HG02973 (cell line): Measurements from ENCODE around the gene PDGFRB.

Experiments used
- ATAC-seq: cut with Tn5 transposase; IDR thresholded peaks from one replicate; pipeline ENCODE4 v1.9.1; 2021; ENCODE audit warnings: moderate library complexity; ENCODE audit not compliant: unreplicated experiment

PDGFRB gene

DNA sequence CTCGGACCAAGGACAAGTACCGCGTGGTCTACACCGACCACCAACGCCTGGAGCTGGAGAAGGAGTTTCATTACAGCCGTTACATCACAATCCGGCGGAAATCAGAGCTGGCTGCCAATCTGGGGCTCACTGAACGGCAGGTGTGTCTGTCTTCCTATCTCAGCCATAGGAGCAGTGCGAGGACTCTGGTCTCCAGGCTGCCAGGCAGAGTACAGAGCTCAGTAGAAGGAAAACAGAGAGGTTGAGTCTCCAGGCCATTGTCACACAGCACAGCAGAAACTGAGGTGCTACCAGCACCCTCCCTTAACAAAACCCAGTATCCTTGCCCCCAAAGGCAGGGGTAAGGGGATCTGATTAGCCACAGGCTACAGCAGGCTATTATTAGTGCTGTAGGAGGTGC, 27.1 kb upstream of the PDGFRB start:
- ATAC-seq = no peak

DNA sequence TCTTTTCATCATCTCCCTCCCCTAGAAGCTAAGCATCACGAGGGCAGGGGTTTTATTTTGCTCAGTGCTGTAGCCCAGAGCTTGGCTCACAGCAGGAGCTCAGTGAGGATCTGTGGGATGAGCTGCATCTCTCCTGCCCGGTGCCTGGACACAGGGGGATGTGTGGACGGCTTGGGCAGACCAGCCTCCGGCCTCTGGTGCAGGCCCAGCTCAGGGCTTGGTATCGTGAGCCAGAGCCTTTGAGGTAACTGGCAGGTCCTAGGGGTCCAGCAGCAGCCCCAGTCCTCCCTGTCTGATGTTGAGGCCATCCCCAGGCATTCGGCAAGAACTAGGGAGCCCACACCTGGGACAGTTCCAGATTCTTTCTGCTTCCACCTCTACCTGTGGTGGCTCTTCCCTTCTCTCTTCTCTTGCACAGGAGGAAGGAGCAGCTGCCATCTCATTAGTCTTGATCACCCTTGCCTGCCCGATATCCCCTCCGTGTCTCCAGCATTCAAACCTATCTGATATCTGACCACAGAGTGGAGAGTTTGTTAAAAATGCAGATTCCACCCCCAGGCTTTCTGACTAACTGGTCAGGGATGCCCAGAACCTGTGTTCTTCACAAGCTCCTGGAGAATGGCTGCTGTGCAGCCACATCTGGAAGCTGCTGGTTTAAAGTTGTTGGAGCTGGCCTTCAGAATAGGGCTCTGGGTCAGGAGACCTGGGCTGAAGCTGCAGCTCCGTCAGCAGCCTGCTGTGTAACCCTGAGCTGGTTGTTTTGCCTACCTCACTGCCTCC, 26.3 kb upstream of the PDGFRB start:
- ATAC-seq = no peak

- no peak for ATAC-seq
Observed at GRCh38 chr5:150181027-150181426, 25.4 kb upstream of the PDGFRB start.

GRCh38 chr5:150180241-150181026, 24.8 kb upstream of the PDGFRB start:
- no peak for ATAC-seq

- no peak for ATAC-seq
Observed at GRCh38 chr5:150179019-150179620, 23.5 kb upstream of the PDGFRB start.

- ATAC-seq = peak; percentile 57
Observed at GRCh38 chr5:150178262-150178661, 22.6 kb upstream of the PDGFRB start.

- no peak for ATAC-seq
Observed at GRCh38 chr5:150177721-150178120, 22.1 kb upstream of the PDGFRB start.

- no peak for ATAC-seq
Observed at GRCh38 chr5:150176745-150177477, 21.3 kb upstream of the PDGFRB start.

- ATAC-seq = no peak
Observed at GRCh38 chr5:150175536-150175935, 19.9 kb upstream of the PDGFRB start.

- ATAC-seq = no peak
Observed at GRCh38 chr5:150175076-150175475, 19.4 kb upstream of the PDGFRB start.

DNA sequence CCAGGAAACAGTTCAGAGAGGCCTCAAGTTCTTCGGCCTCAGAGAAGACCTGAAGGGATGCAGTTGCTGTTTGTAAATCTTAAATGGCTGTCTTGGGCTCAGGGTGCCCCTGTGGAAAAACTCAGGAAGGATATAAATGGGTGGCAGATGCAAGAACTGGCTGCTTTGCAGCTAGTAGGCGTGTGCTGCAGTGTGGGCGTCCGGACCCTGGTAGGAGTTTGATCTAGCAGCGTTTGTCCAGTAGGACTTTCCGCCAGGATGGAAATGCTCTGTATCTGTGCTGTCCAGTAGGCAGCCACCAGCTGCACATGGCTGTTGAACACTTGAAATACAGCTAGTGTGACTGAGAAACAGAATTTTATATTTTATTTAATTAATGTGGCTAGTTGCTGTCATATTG, 18.6 kb upstream of the PDGFRB start:
- ATAC-seq = no peak

GRCh38 chr5:150173161-150173560, 17.5 kb upstream of the PDGFRB start:
- no peak for ATAC-seq

DNA sequence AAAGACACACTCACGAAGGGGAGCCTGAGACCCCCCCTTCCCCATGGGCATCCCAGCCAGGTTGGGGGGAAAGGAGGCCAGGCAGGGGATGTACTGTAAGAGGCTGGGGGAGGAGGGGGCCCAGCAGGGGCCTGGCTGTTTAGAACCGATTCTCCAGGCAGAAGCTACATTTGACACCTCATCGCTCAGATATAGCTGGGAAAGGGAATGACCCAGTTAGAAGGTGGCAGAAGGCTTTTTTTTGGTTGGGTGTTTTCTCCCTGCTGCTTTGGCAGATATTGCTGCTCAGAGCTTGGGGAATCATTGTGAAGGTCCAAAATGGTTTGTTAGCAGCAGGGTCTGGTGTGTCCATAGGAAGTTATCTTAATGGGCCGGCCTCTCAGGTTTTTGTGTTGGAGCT, 16.9 kb upstream of the PDGFRB start:
- no peak for ATAC-seq

DNA sequence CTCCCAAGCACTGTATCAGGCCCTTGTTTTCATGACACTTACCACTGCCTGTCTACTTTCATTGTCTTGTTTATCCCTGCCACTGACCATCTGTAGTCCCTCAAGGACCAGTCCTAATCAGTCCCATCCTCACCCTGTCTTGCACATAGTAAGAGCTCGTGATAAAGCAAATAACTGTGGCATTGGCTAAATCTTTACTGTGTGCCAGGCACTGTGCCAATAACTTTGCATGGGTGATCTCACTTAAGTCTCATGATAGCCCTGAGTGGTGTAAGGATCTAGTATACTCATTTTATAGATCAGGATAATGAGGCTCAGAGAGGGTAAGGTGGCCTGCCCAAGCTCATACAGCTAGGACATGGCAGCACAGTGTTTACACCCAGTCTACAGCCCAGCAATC, 16.5 kb upstream of the PDGFRB start:
- ATAC-seq = no peak

DNA sequence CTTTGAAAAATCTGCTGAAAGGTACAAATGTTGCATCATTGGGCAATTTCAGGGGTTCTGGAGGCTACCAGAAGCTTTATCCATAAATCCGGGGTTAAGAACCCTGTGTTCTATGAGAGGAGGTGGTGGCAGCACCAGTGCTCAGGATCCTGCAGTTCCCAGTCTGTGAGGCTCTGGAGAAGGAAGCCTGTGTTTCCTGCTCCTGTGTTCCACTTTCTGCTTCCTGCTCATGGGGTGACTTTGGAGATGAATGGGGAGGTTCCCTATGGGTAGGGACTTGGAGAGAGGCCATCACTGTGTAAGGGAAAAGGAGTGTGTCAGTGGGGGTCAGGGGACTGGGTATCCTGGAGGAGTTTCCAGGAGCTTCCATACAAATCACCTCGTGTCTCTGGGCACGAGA, 13.2 kb upstream of the PDGFRB start:
- no peak for ATAC-seq

- ATAC-seq = no peak
Observed at GRCh38 chr5:150167908-150168307, 12.3 kb upstream of the PDGFRB start.

DNA sequence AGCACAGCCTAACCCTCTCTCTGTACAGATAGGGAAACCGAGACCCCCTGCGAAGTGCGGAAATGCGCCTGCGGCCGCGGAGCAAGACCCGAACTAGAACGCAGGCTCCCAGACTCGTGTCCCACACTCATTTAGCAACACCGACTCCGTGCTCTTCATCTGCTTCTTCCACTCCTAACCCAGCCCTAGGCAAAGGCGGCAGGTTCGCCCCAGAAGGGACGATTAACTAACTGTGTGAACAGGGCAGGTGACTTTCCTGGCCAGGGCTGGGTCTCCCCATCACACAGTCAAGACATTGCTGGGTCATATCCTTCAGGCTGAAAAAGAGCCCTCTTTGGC, 11.8 kb upstream of the PDGFRB start:
- ATAC-seq = no peak

GRCh38 chr5:150166650-150167511, 11.2 kb upstream of the PDGFRB start, which contains the start of gene CDX1:
CDX1 (plus strand) TSS chr5:150166778; CDS start chr5:150166877, 99 bp downstream.
- no peak for ATAC-seq

GRCh38 chr5:150166037-150166649, 10.5 kb upstream of the PDGFRB start:
- ATAC-seq = no peak
